GM21723 (cell line): ENCODE results near the gene TMEM121B.

Experiments
- ATAC-seq: cut with Tn5 transposase; IDR thresholded peaks from one replicate; pipeline ENCODE4 v1.9.1; 2021; ENCODE audit warnings: mild to moderate bottlenecking, moderate library complexity; ENCODE audit not compliant: unreplicated experiment

The TMEM121B gene

GRCh38 chr22:17140022-17140421 lies 18.9 kb upstream of the TMEM121B start:
- ATAC-seq, result no peak

DNA sequence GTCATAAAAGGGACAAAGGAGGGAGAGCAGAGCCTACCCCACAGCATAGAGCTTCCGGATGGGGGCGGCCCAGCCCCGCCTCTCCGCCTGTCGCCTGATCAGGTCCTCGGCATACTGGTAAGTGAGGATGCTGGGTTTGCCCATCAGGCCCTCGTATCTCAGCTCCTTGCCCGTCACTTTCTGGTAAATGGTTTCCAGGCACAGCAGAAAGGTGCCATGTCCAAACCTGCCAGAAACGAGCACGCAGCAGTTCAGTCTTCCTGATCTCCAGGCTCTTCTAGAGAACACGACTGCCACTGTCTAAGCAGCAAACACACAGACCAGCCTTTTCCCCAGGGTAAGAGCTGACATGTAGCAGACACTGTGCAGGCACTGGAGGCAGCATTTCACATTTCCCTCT lies 17.4 kb upstream of the TMEM121B start:
- ATAC-seq, result no peak

GRCh38 chr22:17137861-17138425 lies 16.8 kb upstream of the TMEM121B start:
- no peak for ATAC-seq

GRCh38 chr22:17137170-17137569 lies 16.0 kb upstream of the TMEM121B start:
- no peak for ATAC-seq

DNA sequence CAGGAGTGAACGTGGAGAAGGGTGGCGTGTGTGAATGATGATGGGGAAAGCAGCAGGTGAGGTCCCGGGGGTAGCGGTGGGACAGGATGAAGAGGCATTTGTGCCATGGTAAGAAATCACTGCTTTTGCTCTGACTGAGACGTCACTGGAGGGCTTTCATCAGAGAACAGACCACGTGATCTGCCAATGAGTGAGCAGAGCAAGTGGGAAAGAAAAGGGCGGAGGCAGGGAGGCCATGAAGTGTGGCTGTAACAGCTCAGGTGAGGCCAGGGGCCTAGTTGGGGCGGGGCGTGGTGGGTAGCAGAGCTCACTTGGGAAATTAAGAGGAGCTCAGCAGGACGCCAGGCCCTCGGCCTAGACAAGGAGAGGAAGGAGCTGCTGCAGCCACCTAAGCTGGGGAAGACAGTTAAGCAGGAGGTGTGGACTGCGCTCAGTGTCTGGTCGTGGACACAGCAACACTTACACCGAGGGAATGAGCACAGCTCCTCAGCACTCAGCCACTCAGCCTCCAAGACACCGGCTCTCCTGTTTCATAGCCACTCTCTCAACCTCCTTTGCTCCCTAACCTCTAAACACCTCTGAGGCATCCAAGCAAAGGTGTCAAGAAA lies 14.1 kb upstream of the TMEM121B start:
- ATAC-seq, result no peak

DNA sequence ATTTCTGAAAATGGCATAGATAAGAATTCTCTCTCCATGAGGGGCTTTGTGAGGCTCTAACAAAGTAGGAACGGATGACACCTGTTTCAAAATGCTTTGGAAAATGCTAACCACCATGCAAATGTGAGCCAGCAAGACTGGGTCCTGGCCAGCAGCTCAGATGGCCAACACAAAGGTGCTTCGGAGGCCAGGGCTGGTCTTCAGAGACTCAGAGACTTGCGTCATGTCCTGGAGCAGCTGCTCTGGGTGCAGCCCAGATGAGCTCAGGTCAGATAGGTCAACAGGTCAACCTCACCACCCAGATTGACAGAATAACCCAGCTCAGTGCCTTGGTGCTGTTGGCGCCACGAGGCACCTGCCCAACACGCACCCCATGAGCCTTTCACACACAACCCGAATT lies 12.0 kb upstream of the TMEM121B start:
- no peak for ATAC-seq

DNA sequence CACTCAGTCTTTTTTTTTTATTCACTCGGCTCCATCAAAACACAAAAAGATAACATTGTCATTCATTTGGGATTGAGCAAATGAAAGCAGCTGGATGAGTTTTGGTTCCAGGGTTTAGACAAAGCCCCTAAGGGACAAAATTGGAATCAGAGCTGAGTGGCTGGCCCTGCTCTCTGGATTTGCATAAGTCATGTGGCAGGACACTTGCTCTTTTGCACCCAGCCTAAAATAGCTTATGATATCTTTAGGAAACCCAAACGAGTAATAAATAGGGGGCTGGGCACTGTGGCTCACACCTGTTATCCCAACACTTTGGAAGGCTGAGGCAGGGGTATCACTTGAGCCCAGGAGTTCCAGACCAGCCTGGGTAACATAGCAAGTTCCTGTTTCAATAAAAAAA lies 11.0 kb upstream of the TMEM121B start:
- no peak for ATAC-seq

DNA sequence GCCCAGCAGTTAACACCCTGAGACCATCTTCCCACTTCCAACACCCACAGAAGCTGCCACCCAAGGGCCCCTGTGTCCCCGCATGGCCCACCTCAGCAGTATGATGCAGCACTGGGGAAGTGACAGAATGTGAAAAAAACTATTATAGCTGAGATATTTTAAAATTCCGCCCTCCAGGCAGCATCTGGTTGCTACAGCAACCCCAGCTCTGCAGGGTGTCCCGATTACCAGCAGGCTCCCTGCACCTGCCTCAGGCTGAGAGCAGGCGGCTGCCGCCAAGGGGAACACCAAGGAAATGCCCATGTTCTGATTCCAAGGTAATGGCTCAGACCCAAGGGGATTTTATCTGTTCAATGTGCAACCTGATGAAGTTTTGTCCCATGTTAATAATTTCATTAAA lies 10.5 kb upstream of the TMEM121B start:
- ATAC-seq, result no peak

DNA sequence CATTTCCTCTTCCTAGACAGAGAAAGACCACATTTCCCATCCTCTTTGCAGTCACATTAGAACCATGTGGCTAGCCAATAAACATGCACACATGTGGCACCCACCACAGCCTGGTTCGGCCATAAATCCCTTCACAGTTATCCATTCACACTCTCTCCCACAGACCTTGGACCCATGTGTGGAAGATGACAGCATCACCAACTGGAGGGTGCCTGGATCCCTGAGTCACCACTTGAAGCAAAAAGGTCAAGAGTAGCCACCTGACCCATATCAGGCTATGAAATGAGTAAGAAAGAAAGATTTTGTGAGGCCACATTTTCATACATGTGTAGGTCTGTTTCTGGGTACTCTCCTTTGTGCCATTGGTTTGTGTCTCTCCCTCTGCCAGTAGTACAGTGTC lies 9.0 kb upstream of the TMEM121B start:
- no peak for ATAC-seq

DNA sequence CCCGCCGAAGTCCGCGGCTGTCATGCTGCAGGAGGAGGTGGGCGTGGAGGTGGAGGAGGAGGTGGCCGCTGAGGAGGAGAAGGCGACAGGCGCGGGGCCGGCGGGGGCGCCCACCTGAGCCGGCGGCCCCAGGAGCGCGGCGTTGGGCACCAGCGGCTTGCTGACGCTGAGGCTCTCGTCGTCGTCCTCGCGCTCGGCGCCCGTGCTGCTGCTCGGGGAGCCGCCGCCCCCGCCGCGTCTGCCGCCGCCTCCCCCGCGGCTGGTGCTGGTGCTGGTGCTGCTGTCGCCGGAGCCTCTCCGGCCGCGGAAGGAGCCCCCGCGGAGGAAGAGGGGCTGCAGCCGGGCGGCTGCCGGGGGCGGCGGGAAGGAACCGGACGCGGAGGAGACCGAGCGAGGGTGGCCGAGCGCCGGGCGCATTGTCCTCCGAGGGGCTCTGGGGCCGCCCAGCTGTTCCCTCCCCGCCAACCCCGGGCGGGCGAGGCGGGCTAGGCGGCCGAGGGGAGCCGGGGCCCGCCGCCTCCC lies 388 bp downstream of the TMEM121B start:
- ATAC-seq, result no peak

- ATAC-seq, result no peak
These were observed 879 bp downstream of the TMEM121B start for GRCh38 chr22:17120281-17120680.

DNA sequence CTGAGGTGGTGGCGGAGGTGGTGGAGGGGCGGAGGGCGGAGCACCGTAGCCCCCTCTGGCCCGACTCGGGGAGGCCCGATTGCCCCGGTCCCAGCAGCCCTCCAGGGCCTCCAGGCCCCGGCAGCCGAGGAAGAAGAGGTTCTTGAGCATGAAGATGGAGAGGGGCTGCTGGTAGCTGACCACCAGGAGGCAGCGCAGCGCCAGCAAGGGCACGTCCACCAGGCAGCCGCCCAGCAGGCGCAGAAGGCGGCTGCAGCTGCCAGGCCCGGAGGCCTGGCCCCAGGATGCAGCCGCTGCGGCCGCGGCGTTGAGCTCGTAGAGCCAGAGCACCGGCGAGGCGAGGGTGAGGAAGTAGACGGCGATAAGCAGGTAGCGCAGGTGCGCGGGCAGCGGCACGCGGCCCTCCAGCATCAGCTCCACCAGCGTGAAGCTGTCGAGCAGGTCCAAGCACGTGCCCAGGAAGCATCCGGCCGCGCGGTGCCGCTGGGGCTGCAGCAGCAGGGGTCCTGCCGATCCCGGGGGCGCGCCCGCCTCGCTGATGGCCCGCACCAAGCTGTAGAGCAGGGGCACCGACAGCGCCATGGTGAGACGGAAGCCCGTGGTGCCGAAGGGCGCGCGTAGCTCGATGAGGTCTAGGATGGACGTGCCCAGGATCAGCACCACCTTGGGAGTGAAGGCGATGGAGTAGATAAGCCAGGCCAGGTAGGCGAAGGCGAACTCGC lies 1.5 kb downstream of the TMEM121B start:
- ATAC-seq, result no peak

- ATAC-seq, result no peak
These were observed 2.8 kb downstream of the TMEM121B start for GRCh38 chr22:17118342-17118741.

GRCh38 chr22:17117890-17118289 lies 3.3 kb downstream of the TMEM121B start:
- no peak for ATAC-seq

- no peak for ATAC-seq
These were observed 3.8 kb downstream of the TMEM121B start for GRCh38 chr22:17117400-17117799.

- no peak for ATAC-seq
These were observed 4.4 kb downstream of the TMEM121B start for GRCh38 chr22:17116572-17117330.

- no peak for ATAC-seq
These were observed 5.1 kb downstream of the TMEM121B start for GRCh38 chr22:17115945-17116565.

GRCh38 chr22:17115236-17115635 lies 5.9 kb downstream of the TMEM121B start:
- ATAC-seq, result no peak

DNA sequence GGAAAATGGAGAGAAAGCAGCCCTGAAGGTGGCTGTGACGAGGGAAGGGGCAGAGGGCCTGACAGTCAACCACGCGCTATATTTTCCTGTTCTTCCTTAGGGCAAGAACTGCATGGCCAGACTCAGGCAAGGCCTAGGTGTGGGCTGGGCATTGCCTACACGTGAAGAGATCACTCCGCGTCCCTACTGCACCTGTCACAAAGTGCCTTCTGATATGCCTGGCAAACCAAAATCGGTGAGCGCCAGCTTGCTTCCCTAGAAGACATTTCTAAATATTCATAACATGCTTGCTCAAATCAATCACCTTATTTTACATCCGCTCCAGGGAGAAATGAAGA lies 6.3 kb downstream of the TMEM121B start:
- no peak for ATAC-seq

- ATAC-seq, result no peak
These were observed 6.8 kb downstream of the TMEM121B start for GRCh38 chr22:17114173-17114897.

GRCh38 chr22:17113600-17113999 lies 7.6 kb downstream of the TMEM121B start:
- no peak for ATAC-seq
